Measurements from ENCODE around the gene CRMP1. TPM values are rescaled to one million over a fixed set of nuclear protein-coding genes. Genes with fewer than 3 reads are reported as not detected.

CRMP1 gene
- total and polyA plus RNA-seq, 2 donors (not counting 3 experiments of a cell fraction or from before 2014, with no cell fraction given) = 0.06 TPM; not detected in 1

GRCh38 chr4:5783486-5783885, 109.4 kb downstream of the CRMP1 start:
- Histone ChIP-seq H4K20me1 (replicated peaks; ENCODE audit: control insufficient read depth, extremely low read depth, insufficient read depth, low read length) (no peaks in the 10 kb centered on the region), H3K9me1 (replicated peaks; ENCODE audit: control insufficient read depth, extremely low read depth, insufficient read depth, low read length) (no peaks in the 10 kb centered on the region), H3K9me3 (replicated peaks; ENCODE audit: control insufficient read depth, insufficient read depth, low read length) (no peaks in the 10 kb centered on the region), H3K9ac (replicated peaks; ENCODE audit: extremely low read depth, insufficient read depth, low read length) (no peak overlapping the region), H3K27me3 (ENCODE audit: control insufficient read depth in 2 of 2, insufficient read depth in 2 of 2, low read length in 2 of 2) (no peaks in the 10 kb centered on the region), H3K36me3 (ENCODE audit: control insufficient read depth in 2 of 2, extremely low read depth in 1 of 2, insufficient read depth in 2 of 2, low read length in 2 of 2) (peaks cover 4 to 18% of the 10 kb centered on the region in 2 experiments), H3K79me2 (ENCODE audit: control insufficient read depth, insufficient read depth, low read length) (no peaks in the 10 kb centered on the region), H3K4me2 (ENCODE audit: insufficient read depth, low read length) (no peak overlapping the region), H3K4me1 (ENCODE audit: control insufficient read depth, extremely low read depth, insufficient read depth, low read length) (peaks cover 3% of the 10 kb centered on the region), H3K4me3 (replicated peaks in 1 of 3; ENCODE audit: insufficient read depth in 1 of 3, low read depth in 1 of 3, low read length in 3 of 3) (no peak overlapping the region), H2AFZ (ENCODE audit: low read depth, low read length) (no peak overlapping the region), H3K27ac (ENCODE audit: insufficient read depth, low read depth, low read length) (no peak overlapping the region)
- intact Hi-C loops (cut with micrococcal nuclease) (no loop called here), dilution Hi-C loops (cut with MboI; ENCODE audit: extremely low pct_ligation_motif_present, low sequenced_read_pairs) (no loop called here)
- ChIA-PET CTCF (interaction anchor here (1.0 to 1.8 kb wide), 2 partner anchors 30 to 35 kb away, joined by 3 to 4 read pairs; no protein-coding TSS in a partner anchor), POLR2A (no interaction called here)
- FAIRE-seq = no peak
- TF ChIP-seq FOS (IDR thresholded peaks at IDR 0.05; ENCODE audit: borderline replicate concordance, insufficient read depth, low read length) = no peak
- TF ChIP-seq GATA2 (IDR thresholded peaks at IDR 0.05; ENCODE audit: insufficient read depth, insufficient read length, low read depth, low read length) = no peak
- TF ChIP-seq MAX (IDR thresholded peaks at IDR 0.05; ENCODE audit: insufficient read depth, insufficient read length) = no peak
- no TSS peak for BruUV-seq (replicated peaks)
- no peak for DNase-seq (ENCODE audit: low read depth, low spot score)

- no TSS peak for BruUV-seq (replicated peaks)
- Histone ChIP-seq H2AFZ (ENCODE audit: low read depth, low read length) (no peak overlapping the region), H3K4me2 (ENCODE audit: insufficient read depth, low read length) (no peak overlapping the region), H3K36me3 (ENCODE audit: control insufficient read depth in 2 of 2, extremely low read depth in 1 of 2, insufficient read depth in 2 of 2, low read length in 2 of 2) (peaks cover 0 to 18% of the 10 kb centered on the region in 2 experiments), H3K9me1 (replicated peaks; ENCODE audit: control insufficient read depth, extremely low read depth, insufficient read depth, low read length) (no peaks in the 10 kb centered on the region), H3K27ac (ENCODE audit: insufficient read depth, low read depth, low read length) (no peak overlapping the region), H3K79me2 (ENCODE audit: control insufficient read depth, insufficient read depth, low read length) (no peaks in the 10 kb centered on the region), H3K4me1 (ENCODE audit: control insufficient read depth, extremely low read depth, insufficient read depth, low read length) (peaks cover 3% of the 10 kb centered on the region), H3K9me3 (replicated peaks; ENCODE audit: control insufficient read depth, insufficient read depth, low read length) (no peaks in the 10 kb centered on the region), H4K20me1 (replicated peaks; ENCODE audit: control insufficient read depth, extremely low read depth, insufficient read depth, low read length) (no peaks in the 10 kb centered on the region), H3K9ac (replicated peaks; ENCODE audit: extremely low read depth, insufficient read depth, low read length) (no peak overlapping the region), H3K4me3 (replicated peaks in 1 of 3; ENCODE audit: insufficient read depth in 1 of 3, low read depth in 1 of 3, low read length in 3 of 3) (no peak overlapping the region), H3K27me3 (ENCODE audit: control insufficient read depth in 2 of 2, insufficient read depth in 2 of 2, low read length in 2 of 2) (no peaks in the 10 kb centered on the region)
- TF ChIP-seq MYC (IDR thresholded peaks at IDR 0.05; ENCODE audit: low read depth, low read length) (no peak), CTCF (IDR thresholded peaks at IDR 0.05; ENCODE audit: extremely low read depth in 1 of 2, insufficient read depth in 1 of 2, low read depth in 1 of 2, low read length in 2 of 2) (no peak), FOS (IDR thresholded peaks at IDR 0.05; ENCODE audit: borderline replicate concordance, insufficient read depth, low read length) (no peak), GATA2 (IDR thresholded peaks at IDR 0.05; ENCODE audit: insufficient read depth, insufficient read length, low read depth, low read length) (no peak)
- intact Hi-C loops (cut with micrococcal nuclease) (no loop called here), dilution Hi-C loops (cut with MboI; ENCODE audit: extremely low pct_ligation_motif_present, low sequenced_read_pairs) (no loop called here)
- CTCF ChIA-PET = interaction anchor here (1.0 to 1.8 kb wide), 2 partner anchors 29 to 35 kb away, joined by 3 to 4 read pairs; no protein-coding TSS in a partner anchor
- no peak for FAIRE-seq
- POLR2A ChIA-PET = no interaction called here
- no peak for DNase-seq (ENCODE audit: low read depth, low spot score)
These were observed 109.9 kb downstream of the CRMP1 start for GRCh38 chr4:5782829-5783476.
